H9 (cell line): ENCODE data around the gene CRHR1. TPM values are rescaled to one million over a fixed set of nuclear protein-coding genes. Genes with fewer than 3 reads are reported as not detected.

Experiments used
- DNase-seq: peaks from one replicate; pipeline ENCODE4 v3.0.0-alpha.2; 2017
- H2AFZ ChIP-seq: one replicate; pipeline ENCODE4 v1.6.1; 2013; ENCODE audit warnings: mild to moderate bottlenecking, low read length, control low read depth, moderate library complexity
- H2AK5ac ChIP-seq: 2 replicates; pipeline ENCODE4 v1.6.1; 2013; ENCODE audit warnings: low read length, control low read depth, mixed read lengths; ENCODE audit not compliant: insufficient read length
- H2BK120ac ChIP-seq: one replicate; pipeline ENCODE4 v1.6.1; 2013; ENCODE audit warnings: low read depth, mild to moderate bottlenecking, low read length, control low read depth, inconsistent platforms; ENCODE audit not compliant: poor library complexity, severe bottlenecking
- H2BK12ac ChIP-seq: 2 replicates; pipeline ENCODE4 v1.6.1; 2013; ENCODE audit warnings: low read length, control low read depth, mixed read lengths, low read depth; ENCODE audit not compliant: insufficient read length
- H2BK15ac ChIP-seq: 2 replicates; pipeline ENCODE4 v1.6.1; 2013; ENCODE audit warnings: low read depth, low read length, control low read depth
- H2BK20ac ChIP-seq: one replicate; pipeline ENCODE4 v1.6.1; 2013; ENCODE audit warnings: low read depth, mild to moderate bottlenecking, low read length, control low read depth, inconsistent platforms; ENCODE audit not compliant: poor library complexity, severe bottlenecking
- H2BK5ac ChIP-seq: 2 replicates; pipeline ENCODE4 v1.6.1; 2013; ENCODE audit warnings: low read length, control low read depth, mixed read lengths; ENCODE audit not compliant: insufficient read length
- H3K14ac ChIP-seq: 2 replicates; pipeline ENCODE4 v1.6.1; 2013; ENCODE audit warnings: low read length, control low read depth; ENCODE audit not compliant: insufficient read depth
- H3K18ac ChIP-seq: 2 replicates; pipeline ENCODE4 v1.6.1; 2013; ENCODE audit warnings: low read depth, mild to moderate bottlenecking, mixed read lengths, low read length, control low read depth; ENCODE audit not compliant: insufficient read length
- H3K23ac ChIP-seq: 2 replicates; pipeline ENCODE4 v1.6.1; 2013; ENCODE audit warnings: low read length, control low read depth, mixed read lengths, low read depth; ENCODE audit not compliant: insufficient read length
- H3K23me2 ChIP-seq: 2 replicates; pipeline ENCODE4 v1.6.1; 2013; ENCODE audit warnings: low read depth, mild to moderate bottlenecking, mixed read lengths, low read length, control low read depth; ENCODE audit not compliant: insufficient read length, poor library complexity, severe bottlenecking
- H3K27ac ChIP-seq: 2 replicates; pipeline ENCODE4 v1.5.1; 2013; ENCODE audit warnings: low read length, control low read depth, mixed read lengths, low read depth; ENCODE audit not compliant: insufficient read length
- H3K27me3 ChIP-seq: 2 replicates; pipeline ENCODE4 v1.6.1; 2013; ENCODE audit warnings: low read length, control low read depth, inconsistent platforms; ENCODE audit not compliant: insufficient read depth
- H3K4ac ChIP-seq: 2 replicates; pipeline ENCODE4 v1.6.1; 2013; ENCODE audit warnings: low read depth, mild to moderate bottlenecking, control low read depth, inconsistent platforms, low read length, moderate library complexity
- H3K4me1 ChIP-seq: 2 replicates; pipeline ENCODE4 v1.6.1; 2013; ENCODE audit warnings: low read length, control low read depth, inconsistent platforms; ENCODE audit not compliant: insufficient read depth
- H3K4me2 ChIP-seq: 2 replicates; pipeline ENCODE4 v1.6.1; 2013; ENCODE audit warnings: low read length, control low read depth, mixed read lengths; ENCODE audit not compliant: insufficient read length, insufficient read depth
- H3K56ac ChIP-seq: 2 replicates; pipeline ENCODE4 v1.6.1; 2013; ENCODE audit warnings: low read depth, mild to moderate bottlenecking, mixed read lengths, low read length, control low read depth; ENCODE audit not compliant: insufficient read length
- H3K79me1 ChIP-seq: 2 replicates; pipeline ENCODE4 v1.6.1; 2013; ENCODE audit warnings: low read depth, mild to moderate bottlenecking, moderate library complexity, low read length, control low read depth, inconsistent platforms; ENCODE audit not compliant: insufficient read depth, poor library complexity, severe bottlenecking
- H3K79me2 ChIP-seq: 2 replicates; pipeline ENCODE4 v1.6.1; 2013; ENCODE audit warnings: low read length, control low read depth, inconsistent platforms; ENCODE audit not compliant: insufficient read depth
- H3K9ac ChIP-seq: 2 replicates; pipeline ENCODE4 v1.6.1; 2013; ENCODE audit warnings: low read length, control low read depth, mixed read lengths; ENCODE audit not compliant: insufficient read length; ENCODE audit errors: extremely low read depth
- H3K9me3 ChIP-seq: one replicate; pipeline ENCODE4 v1.6.1; 2013; ENCODE audit warnings: low read depth, low read length, inconsistent platforms; ENCODE audit not compliant: control insufficient read depth
- H3T11ph ChIP-seq: one replicate; pipeline ENCODE4 v1.6.1; 2013; ENCODE audit warnings: mild to moderate bottlenecking, low read length, control low read depth, inconsistent platforms
- H4K20me1 ChIP-seq: one replicate; pipeline ENCODE4 v1.6.1; 2013; ENCODE audit not compliant: control insufficient read depth, insufficient read length, insufficient read depth
- H4K5ac ChIP-seq: 2 replicates; pipeline ENCODE4 v1.6.1; 2013; ENCODE audit warnings: low read depth, mild to moderate bottlenecking, mixed read lengths, low read length, control low read depth; ENCODE audit not compliant: insufficient read length
- H4K8ac ChIP-seq: replicated peaks from 2 replicates; pipeline ENCODE4 v1.6.1; 2013; ENCODE audit warnings: low read length, control low read depth, mixed read lengths, low read depth; ENCODE audit not compliant: insufficient read length
- H4K91ac ChIP-seq: 2 replicates; pipeline ENCODE4 v1.6.1; 2013; ENCODE audit warnings: low read depth, mild to moderate bottlenecking, moderate library complexity, mixed read lengths, low read length, control low read depth; ENCODE audit not compliant: insufficient read length
- H3K27ac Mint-ChIP-seq, 3 experiments: 2 replicates in 2 of 3; 3 replicates in 1 of 3; pipeline ENCODE4 v1.8.0; 2020 to 2021; ENCODE audit warnings: mixed read lengths in 3 of 3, mild to moderate bottlenecking in 1 of 3, moderate library complexity in 1 of 3
- H3K27me3 Mint-ChIP-seq: 2 replicates; pipeline ENCODE4 v1.8.0; 2021; ENCODE audit warnings: low read depth, mild to moderate bottlenecking, moderate library complexity, mixed read lengths
- H3K36me3 Mint-ChIP-seq, 3 experiments: 2 replicates in 2 of 3; 3 replicates in 1 of 3; pipeline ENCODE4 v1.8.0; 2020 to 2021; ENCODE audit warnings: low read depth in 3 of 3, mixed read lengths in 3 of 3; ENCODE audit not compliant: insufficient read depth in 1 of 3
- H3K4me1 Mint-ChIP-seq, 2 experiments: 2 replicates each; pipeline ENCODE4 v1.8.0; 2020; ENCODE audit warnings: mixed read lengths in 2 of 2
- H3K4me3 Mint-ChIP-seq, 2 experiments: 2 replicates in 1 of 2; 3 replicates in 1 of 2; pipeline ENCODE4 v1.8.0; 2020 to 2021; ENCODE audit warnings: mild to moderate bottlenecking in 2 of 2, mixed read lengths in 2 of 2, moderate library complexity in 1 of 2
- H3K9me3 Mint-ChIP-seq, 2 experiments: 2 replicates in 1 of 2; 3 replicates in 1 of 2; pipeline ENCODE4 v1.8.0; 2020; ENCODE audit warnings: mild to moderate bottlenecking in 2 of 2, mixed read lengths in 2 of 2, moderate library complexity in 1 of 2
- CTCF ChIP-seq: fragments of 200-600 bp; sonication (generic); conservative IDR thresholded peaks from 3 replicates; pipeline ENCODE4 v1.8.0; 2021; ENCODE audit warnings: antibody characterized with exemption, mild to moderate bottlenecking
- WGBS: extraction: QIAGEN DNeasy Blood & Tissue Kit; methylation state at CpG from one replicate; pipeline ENCODE4 v1.1.7; 2013; ENCODE audit warnings: missing lambda C conversion rate, low lambda C conversion rate, mixed read lengths; ENCODE audit not compliant: insufficient read length; ENCODE audit errors: extremely low coverage; 5-methylcytosine and 5-hydroxymethylcytosine counted together
- total RNA-seq: library from RNA; stranded (reverse); gene quantifications from 2 replicates; pipeline ENCODE4 v1.2.1, GENCODE V29; 2021

The CRHR1 gene
- total RNA-seq, 1 experiment from 2014 or later: 0.52 TPM

GRCh38 chr17:45780921-45781320 lies 3.2 kb upstream of the CRHR1 start:
- Histone ChIP-seq H3K9me3 (no peaks in the 10 kb centered on the region), H3K56ac (no peak overlapping the region), H2BK12ac (no peak overlapping the region), H3K18ac (no peak overlapping the region), H4K20me1 (no peaks in the 10 kb centered on the region), H3K4me1 (no peaks in the 10 kb centered on the region; the same call in 1 of the 2 replicates), H3K23me2 (peaks cover 20% of the 10 kb centered on the region), H4K8ac (no peak overlapping the region), H3K23ac (no peak overlapping the region), H2BK120ac (no peak overlapping the region), H2AK5ac (no peak overlapping the region), H3K79me2 (no peaks in the 10 kb centered on the region), H3K4ac (no peak overlapping the region), H3T11ph (no peak overlapping the region), H3K4me2 (no peak overlapping the region), H4K5ac (no peak overlapping the region), H2BK15ac (no peak overlapping the region), H3K27ac (no peak overlapping the region), H2AFZ (no peak overlapping the region), H3K79me1 (no peaks in the 10 kb centered on the region), H2BK5ac (no peak overlapping the region), H2BK20ac (no peak overlapping the region), H4K91ac (no peak overlapping the region), H3K14ac (no peak overlapping the region), H3K9ac (no peak overlapping the region), H3K27me3 (peaks cover 16% of the 10 kb centered on the region; the same call in 1 of the 2 replicates)
- Mint-ChIP-seq H3K9me3 (no peaks in the 10 kb centered on the region), H3K4me1 (peaks cover 10 to 25% of the 10 kb centered on the region in 2 experiments), H3K27ac (no peak overlapping the region; a peak in 1 of 7 replicates), H3K27me3 (peaks cover 82% of the 10 kb centered on the region), H3K36me3 (no peaks in the 10 kb centered on the region), H3K4me3 (no peak overlapping the region)
- no CpG with 5 or more reads among the region's 5 CpGs for WGBS
- DNase-seq: no peak
- no peak for TF ChIP-seq CTCF
